T-helper 1 cell treated with Interleukin-12 subunit alpha and Interleukin-12 subunit beta and Interleukin-4 antibody, amounts not matched to agents 30 μg/mL and 1 μg/mL, for 36 hours (primary cell): Measurements from ENCODE around the gene CHD5.

ENCODE experiments used
- H3K27ac Mint-ChIP-seq: one replicate; pipeline ENCODE4 v1.8.0; 2021; ENCODE audit warnings: mild to moderate bottlenecking, mixed read lengths
- H3K27me3 Mint-ChIP-seq: one replicate; pipeline ENCODE4 v1.8.0; 2021; ENCODE audit warnings: low read depth, mixed read lengths
- H3K36me3 Mint-ChIP-seq: one replicate; pipeline ENCODE4 v1.8.0; 2021; ENCODE audit warnings: low read depth, mixed read lengths
- H3K4me1 Mint-ChIP-seq: one replicate; pipeline ENCODE4 v1.8.0; 2021; ENCODE audit warnings: low read depth, mixed read lengths
- H3K4me3 Mint-ChIP-seq: one replicate; pipeline ENCODE4 v1.8.0; 2021; ENCODE audit warnings: mild to moderate bottlenecking, moderate library complexity, mixed read lengths
- H3K9me3 Mint-ChIP-seq: one replicate; pipeline ENCODE4 v1.8.0; 2021; ENCODE audit warnings: mixed read lengths

The CHD5 gene

GRCh38 chr1:6171548-6172124 is 8.5 kb downstream of the CHD5 start:
- no peaks in the 10 kb centered on the region for H3K36me3 Mint-ChIP-seq
- H3K9me3 Mint-ChIP-seq, result no peaks in the 10 kb centered on the region
- no peaks in the 10 kb centered on the region for H3K4me1 Mint-ChIP-seq
- H3K27me3 Mint-ChIP-seq, result peaks cover 3% of the 10 kb centered on the region
- no peak overlapping the region for H3K27ac Mint-ChIP-seq
- no peak overlapping the region for H3K4me3 Mint-ChIP-seq

- no peaks in the 10 kb centered on the region for H3K27me3 Mint-ChIP-seq
- no peaks in the 10 kb centered on the region for H3K4me1 Mint-ChIP-seq
- no peak overlapping the region for H3K4me3 Mint-ChIP-seq
- H3K9me3 Mint-ChIP-seq, result no peaks in the 10 kb centered on the region
- no peaks in the 10 kb centered on the region for H3K36me3 Mint-ChIP-seq
- H3K27ac Mint-ChIP-seq, result no peak overlapping the region
Measured at GRCh38 chr1:6170742-6171201, 9.3 kb downstream of the CHD5 start.

- Mint-ChIP-seq H3K4me1 (no peaks in the 10 kb centered on the region), H3K9me3 (no peaks in the 10 kb centered on the region), H3K36me3 (no peaks in the 10 kb centered on the region), H3K4me3 (no peak overlapping the region), H3K27ac (no peak overlapping the region), H3K27me3 (no peaks in the 10 kb centered on the region)
Measured at GRCh38 chr1:6170116-6170741, 9.9 kb downstream of the CHD5 start.

GRCh38 chr1:6168947-6169586 is 11.1 kb downstream of the CHD5 start:
- Mint-ChIP-seq H3K36me3 (no peaks in the 10 kb centered on the region), H3K4me1 (no peaks in the 10 kb centered on the region), H3K9me3 (no peaks in the 10 kb centered on the region), H3K27me3 (no peaks in the 10 kb centered on the region), H3K27ac (no peak overlapping the region), H3K4me3 (no peak overlapping the region)

- Mint-ChIP-seq H3K9me3 (no peaks in the 10 kb centered on the region), H3K27ac (no peak overlapping the region), H3K4me1 (no peaks in the 10 kb centered on the region), H3K36me3 (no peaks in the 10 kb centered on the region), H3K4me3 (no peak overlapping the region), H3K27me3 (no peaks in the 10 kb centered on the region)
Measured at GRCh38 chr1:6167391-6168303, 12.5 kb downstream of the CHD5 start.

GRCh38 chr1:6166655-6167390 is 13.3 kb downstream of the CHD5 start:
- Mint-ChIP-seq H3K27ac (no peak overlapping the region), H3K4me3 (no peak overlapping the region), H3K27me3 (no peaks in the 10 kb centered on the region), H3K9me3 (no peaks in the 10 kb centered on the region), H3K36me3 (no peaks in the 10 kb centered on the region), H3K4me1 (no peaks in the 10 kb centered on the region)

- Mint-ChIP-seq H3K4me3 (no peak overlapping the region), H3K36me3 (no peaks in the 10 kb centered on the region), H3K9me3 (no peaks in the 10 kb centered on the region), H3K4me1 (no peaks in the 10 kb centered on the region), H3K27ac (no peak overlapping the region), H3K27me3 (no peaks in the 10 kb centered on the region)
Measured at GRCh38 chr1:6166221-6166620, 13.9 kb downstream of the CHD5 start.

GRCh38 chr1:6165441-6165985 is 14.6 kb downstream of the CHD5 start:
- Mint-ChIP-seq H3K4me3 (no peak overlapping the region), H3K9me3 (no peaks in the 10 kb centered on the region), H3K27me3 (no peaks in the 10 kb centered on the region), H3K27ac (no peak overlapping the region), H3K4me1 (no peaks in the 10 kb centered on the region), H3K36me3 (no peaks in the 10 kb centered on the region)

GRCh38 chr1:6165027-6165426 is 15.1 kb downstream of the CHD5 start:
- Mint-ChIP-seq H3K9me3 (no peaks in the 10 kb centered on the region), H3K27ac (no peak overlapping the region), H3K36me3 (no peaks in the 10 kb centered on the region), H3K4me1 (no peaks in the 10 kb centered on the region), H3K27me3 (no peaks in the 10 kb centered on the region), H3K4me3 (no peak overlapping the region)

- Mint-ChIP-seq H3K4me3 (no peak overlapping the region), H3K36me3 (no peaks in the 10 kb centered on the region), H3K9me3 (no peaks in the 10 kb centered on the region), H3K27me3 (no peaks in the 10 kb centered on the region), H3K27ac (no peak overlapping the region), H3K4me1 (peaks cover 3% of the 10 kb centered on the region)
Measured at GRCh38 chr1:6163973-6164617, 16.0 kb downstream of the CHD5 start.

GRCh38 chr1:6163191-6163972 is 16.7 kb downstream of the CHD5 start:
- H3K9me3 Mint-ChIP-seq, result no peaks in the 10 kb centered on the region
- no peaks in the 10 kb centered on the region for H3K36me3 Mint-ChIP-seq
- H3K27ac Mint-ChIP-seq, result no peak overlapping the region
- no peaks in the 10 kb centered on the region for H3K27me3 Mint-ChIP-seq
- H3K4me1 Mint-ChIP-seq, result peaks cover 3% of the 10 kb centered on the region
- H3K4me3 Mint-ChIP-seq, result no peak overlapping the region

GRCh38 chr1:6162773-6163172 is 17.3 kb downstream of the CHD5 start:
- no peaks in the 10 kb centered on the region for H3K36me3 Mint-ChIP-seq
- H3K4me1 Mint-ChIP-seq, result peaks cover 5% of the 10 kb centered on the region
- H3K27me3 Mint-ChIP-seq, result no peaks in the 10 kb centered on the region
- H3K27ac Mint-ChIP-seq, result no peak overlapping the region
- H3K9me3 Mint-ChIP-seq, result no peaks in the 10 kb centered on the region
- H3K4me3 Mint-ChIP-seq, result no peak overlapping the region

- H3K9me3 Mint-ChIP-seq, result no peaks in the 10 kb centered on the region
- H3K4me1 Mint-ChIP-seq, result peaks cover 5% of the 10 kb centered on the region
- no peaks in the 10 kb centered on the region for H3K27me3 Mint-ChIP-seq
Measured at GRCh38 chr1:6162341-6162740, 17.8 kb downstream of the CHD5 start.

More at GRCh38 chr1:6162341-6162740, 17.8 kb downstream of the CHD5 start:
- Mint-ChIP-seq H3K36me3 (no peaks in the 10 kb centered on the region), H3K4me3 (no peak overlapping the region), H3K27ac (no peak overlapping the region)
